Right lobe of liver (tissue), 6 donors: Measurements from ENCODE around the gene GSDME. TPM values are rescaled to one million over a fixed set of nuclear protein-coding genes. Genes with fewer than 3 reads are reported as not detected.

Experiments
- ATAC-seq, 4 donors: fragments of 200-7000 bp; cut with Tn5 transposase; one replicate each; pipeline ENCODE4 v1.9.1; 2020; ENCODE audit warnings: mild to moderate bottlenecking in 4 of 4, moderate library complexity in 4 of 4
- DNase-seq, 3 donors: peaks; one replicate each; pipeline ENCODE4 v3.0.0-alpha.2; 2020
- H3K27ac ChIP-seq, 3 donors: fragments of 200-600 bp; one replicate each; pipeline ENCODE4 v1.8.0; 2022
- H3K27me3 ChIP-seq, 2 donors: fragments of 200-600 bp; one replicate each; pipeline ENCODE4 v1.8.0; 2022
- H3K36me3 ChIP-seq, 4 donors: fragments of 200-600 bp; sonication (generic) in 1 of 4; one replicate each; pipeline versions ENCODE4 v1.5.1 to v1.8.0; 2017 to 2022; ENCODE audit warnings: control low read depth in 1 of 4
- H3K4me1 ChIP-seq, 4 donors: fragments of 200-600 bp; sonication (generic) in 1 of 4; one replicate each; pipeline versions ENCODE4 v1.5.1 to v1.8.0; 2017 to 2022; ENCODE audit warnings: control low read depth in 1 of 4
- H3K4me3 ChIP-seq, 3 donors: fragments of 200-600 bp; one replicate each; pipeline ENCODE4 v1.8.0; 2022
- H3K9me3 ChIP-seq, 4 donors: fragments of 200-600 bp; sonication (generic) in 1 of 4; one replicate each; pipeline versions ENCODE4 v1.5.1 to v1.8.0; 2017 to 2022; ENCODE audit warnings: control low read depth in 1 of 4
- CTCF ChIP-seq, 4 donors: fragments of 200-600 bp in 3 of 4; fragments of 450-650 bp in 1 of 4; IDR thresholded peaks; one replicate each; pipeline versions ENCODE4 v1.5.1 to v1.8.0; 2016 to 2022; ENCODE audit warnings: antibody characterized with exemption in 4 of 4, mild to moderate bottlenecking in 2 of 4
- POLR2A ChIP-seq: fragments of 450-650 bp; IDR thresholded peaks from one replicate; pipeline ENCODE4 v1.6.1; 2017; ENCODE audit warnings: antibody characterized with exemption, mild to moderate bottlenecking
- WGBS: methylation state at CpG from one replicate; pipeline ENCODE4 v1.1.6; 2018; ENCODE audit warnings: low coverage, low lambda C conversion rate; ENCODE audit not compliant: insufficient coverage; ENCODE audit errors: missing lambda C conversion rate; 5-methylcytosine and 5-hydroxymethylcytosine counted together
- intact Hi-C, 2 donors: fragments of 100-400 bp; cut with DNase I; formaldehyde crosslinking; loops; one replicate each; pipeline versions ENCODE4 v1.11.2 to v1.14.1; 2022
- total RNA-seq, 6 experiments: library from RNA; depleted of rRNA in 2 of 6; stranded (reverse); fragments of >200 nt in 2 of 6; fragmentation: NEBNext Ultra II Directional in 3 of 6; extraction: Animal tissue kit (Norgen Biotek cat#: 25700) in 3 of 6; gene quantifications; one replicate each; pipeline versions ENCODE4 v1.1.0 to v1.2.4, GENCODE V29; 2016 to 2023
- donor health status: DM: no; HTN: yes; CAD: no.
- donor health status: DM: no; HTN: no; CAD: no.
- donor health status: DM: no; HTN: no; CAD: no.
- donor health status: DM: no; HTN: yes; CAD: no.
- donor health status: DM: no; HTN: yes; CAD: no.

The GSDME gene
- total RNA-seq, 6 experiments from 2014 or later, result 3.1 to 10.2 (median 5.8) TPM

- Histone ChIP-seq H3K9me3 (no peaks in the 10 kb centered on the region), H3K36me3 (no peaks in the 10 kb centered on the region), H3K27me3 (no peaks in the 10 kb centered on the region), H3K27ac (no peak overlapping the region), H3K4me3 (no peak overlapping the region), H3K4me1 (peaks cover 0 to 6% (median 0%) of the 10 kb centered on the region in 4 donors)
- ATAC-seq, result no peak
- TF ChIP-seq CTCF (IDR thresholded peaks at IDR 0.05), result no peak
- TF ChIP-seq POLR2A, result no peak
- no peak for DNase-seq
- intact Hi-C loops, result no loop called here
- 89% methylated on average over 3 of the region's 3 CpGs for WGBS
Observed at GRCh38 chr7:24754906-24755506, 2.3 kb downstream of the GSDME start.

GRCh38 chr7:24752073-24752800 is 5.0 kb downstream of the GSDME start:
- intact Hi-C loops, result no loop called here
- no peaks in the 10 kb centered on the region for H3K4me1 ChIP-seq
- no peaks in the 10 kb centered on the region for H3K9me3 ChIP-seq
- no peaks in the 10 kb centered on the region for H3K27me3 ChIP-seq
- ATAC-seq, result no peak
- H3K27ac ChIP-seq, result no peak overlapping the region
- DNase-seq, result no peak
- TF ChIP-seq POLR2A (no peak), CTCF (IDR thresholded peaks at IDR 0.05) (no peak)
- 72% methylated on average over 3 of the region's 3 CpGs for WGBS
- no peak overlapping the region for H3K4me3 ChIP-seq
- H3K36me3 ChIP-seq, result no peaks in the 10 kb centered on the region

- Histone ChIP-seq H3K27me3 (no peaks in the 10 kb centered on the region), H3K4me3 (no peak overlapping the region), H3K36me3 (no peaks in the 10 kb centered on the region), H3K4me1 (no peaks in the 10 kb centered on the region), H3K9me3 (no peaks in the 10 kb centered on the region), H3K27ac (no peak overlapping the region)
- DNase-seq (no peak), ATAC-seq (no peak)
- 82% methylated on average over 1 of the region's 1 CpG for whole genome bisulfite sequencing
- TF ChIP-seq CTCF (IDR thresholded peaks at IDR 0.05) (no peak), POLR2A (no peak)
- intact Hi-C loops, result no loop called here
Observed at GRCh38 chr7:24751484-24751883, 5.8 kb downstream of the GSDME start.

- ATAC-seq, result peak in 1 of 4 donors; percentile 19
- no peak overlapping the region for H3K27ac ChIP-seq
Observed at GRCh38 chr7:24750441-24751055, 6.7 kb downstream of the GSDME start.

More at GRCh38 chr7:24750441-24751055, 6.7 kb downstream of the GSDME start:
- WGBS, result 88% methylated on average over 3 of the region's 3 CpGs
- TF ChIP-seq CTCF (IDR thresholded peaks at IDR 0.05), result no peak
- TF ChIP-seq POLR2A, result no peak
- H3K9me3 ChIP-seq, result no peaks in the 10 kb centered on the region
- H3K27me3 ChIP-seq, result no peaks in the 10 kb centered on the region
- no peak overlapping the region for H3K4me3 ChIP-seq
- DNase-seq, result no peak
- intact Hi-C loops, result no loop called here
- H3K4me1 ChIP-seq, result no peaks in the 10 kb centered on the region
- no peaks in the 10 kb centered on the region for H3K36me3 ChIP-seq
